GM21723 (cell line): ENCODE results near the gene ACOT7.

Experiments used
- ATAC-seq: cut with Tn5 transposase; IDR thresholded peaks from one replicate; pipeline ENCODE4 v1.9.1; 2021; ENCODE audit warnings: mild to moderate bottlenecking, moderate library complexity; ENCODE audit not compliant: unreplicated experiment

ACOT7 gene

GRCh38 chr1:6294080-6294889 lies 99.3 kb downstream of the ACOT7 start:
- ATAC-seq: no peak

DNA sequence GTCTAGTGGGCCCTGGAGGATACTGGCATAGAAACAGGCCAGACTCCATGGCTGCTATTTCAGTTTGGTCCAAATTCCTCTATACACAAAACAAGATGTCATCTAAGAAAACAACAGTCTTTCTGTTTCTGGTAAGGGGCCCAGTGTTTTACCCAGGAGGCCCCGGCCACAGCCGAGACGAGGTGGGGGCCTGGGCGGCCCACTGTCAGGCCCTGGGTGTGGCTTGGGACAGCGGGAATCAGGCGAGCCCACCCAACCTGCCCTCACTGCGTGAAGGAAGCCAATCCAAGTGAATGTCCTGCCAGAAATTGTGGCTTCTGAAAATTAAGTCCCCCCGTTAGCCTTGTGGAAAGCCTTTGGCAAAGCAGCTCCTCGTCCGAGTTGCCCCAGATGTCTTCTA lies 101.5 kb downstream of the ACOT7 start:
- ATAC-seq: no peak

- no peak for ATAC-seq
Observed at GRCh38 chr1:6288665-6289064, 104.9 kb downstream of the ACOT7 start.

DNA sequence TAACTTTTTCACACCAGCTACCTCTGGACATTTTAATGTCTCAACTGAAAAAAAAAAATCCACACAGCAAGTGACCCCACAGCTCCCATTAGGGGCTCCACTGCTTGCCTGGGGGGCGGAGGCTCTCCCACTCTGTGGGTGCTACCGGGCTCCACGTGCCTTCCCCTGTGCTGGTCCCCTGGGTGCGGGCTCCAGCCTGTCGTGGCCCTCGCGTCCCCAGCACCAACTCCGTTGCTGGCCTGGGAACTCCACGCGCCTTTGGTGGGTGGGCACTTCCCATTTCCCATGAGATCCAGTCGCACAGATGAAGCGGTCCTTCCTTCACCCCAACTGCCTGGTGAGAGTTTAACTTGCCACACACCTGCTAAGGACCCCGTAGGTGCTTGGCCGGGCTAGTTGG lies 105.5 kb downstream of the ACOT7 start:
- ATAC-seq: no peak

GRCh38 chr1:6287431-6287886 lies 106.1 kb downstream of the ACOT7 start:
- ATAC-seq: no peak

- ATAC-seq: no peak
Observed at GRCh38 chr1:6287029-6287428, 106.5 kb downstream of the ACOT7 start.

DNA sequence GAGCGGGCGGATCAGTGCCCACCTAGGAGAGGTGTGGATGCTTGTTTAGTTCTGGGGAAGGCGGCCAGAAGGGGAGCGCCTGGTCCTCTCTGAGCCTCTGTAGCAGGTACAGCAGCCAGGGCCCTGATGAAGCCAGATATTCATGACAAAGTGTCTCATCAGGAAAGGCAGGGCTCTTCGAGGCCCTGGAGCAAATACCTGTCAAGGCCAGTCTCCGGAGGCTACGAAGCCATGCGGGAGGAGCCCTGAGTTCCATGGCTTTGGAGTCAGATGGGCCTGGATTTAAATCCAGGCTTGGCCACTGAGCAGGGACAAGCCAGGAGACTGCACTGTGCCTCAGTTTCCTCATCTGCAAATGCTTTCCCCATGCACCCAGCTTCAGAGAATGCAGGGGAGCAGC lies 107.3 kb downstream of the ACOT7 start:
- no peak for ATAC-seq

- no peak for ATAC-seq
Observed at GRCh38 chr1:6285336-6285735, 108.2 kb downstream of the ACOT7 start.

GRCh38 chr1:6282577-6283270 lies 110.8 kb downstream of the ACOT7 start:
- no peak for ATAC-seq

GRCh38 chr1:6281511-6282402 lies 111.8 kb downstream of the ACOT7 start:
- ATAC-seq: no peak

DNA sequence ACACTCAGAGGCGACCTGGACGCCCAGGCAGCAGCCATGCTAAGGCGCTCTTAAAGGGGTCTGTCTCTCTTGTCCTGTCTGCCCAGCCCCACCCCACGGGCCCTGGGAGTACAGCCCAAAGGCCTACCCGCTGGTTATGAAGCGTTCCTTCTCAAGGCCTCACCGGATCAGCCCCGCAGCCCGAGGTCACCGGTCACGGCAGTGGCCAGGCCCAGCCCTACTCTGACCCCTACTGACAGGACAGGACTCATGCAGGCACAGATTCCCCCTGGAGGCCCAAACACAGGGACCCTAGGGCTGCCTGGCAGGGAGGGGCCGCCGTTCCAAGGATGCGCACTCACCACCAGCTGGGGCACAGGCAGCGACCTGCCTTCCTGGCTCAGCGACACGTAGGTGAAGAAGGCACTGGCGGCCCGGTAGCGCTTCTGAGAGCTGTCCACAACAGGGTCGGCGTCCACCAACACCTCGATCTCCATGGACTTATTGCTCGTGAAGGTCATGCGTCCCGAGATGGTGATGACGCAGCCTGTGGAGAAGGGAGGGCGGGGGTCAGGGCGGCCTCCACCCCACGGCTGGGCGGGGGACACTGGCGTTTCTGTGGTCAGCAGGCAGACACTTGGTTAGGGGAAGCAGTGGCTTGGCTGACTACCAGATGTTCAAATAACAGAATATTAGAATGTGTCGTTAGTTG lies 112.7 kb downstream of the ACOT7 start:
- no peak for ATAC-seq

- no peak for ATAC-seq
Observed at GRCh38 chr1:6279613-6280383, 113.8 kb downstream of the ACOT7 start.

DNA sequence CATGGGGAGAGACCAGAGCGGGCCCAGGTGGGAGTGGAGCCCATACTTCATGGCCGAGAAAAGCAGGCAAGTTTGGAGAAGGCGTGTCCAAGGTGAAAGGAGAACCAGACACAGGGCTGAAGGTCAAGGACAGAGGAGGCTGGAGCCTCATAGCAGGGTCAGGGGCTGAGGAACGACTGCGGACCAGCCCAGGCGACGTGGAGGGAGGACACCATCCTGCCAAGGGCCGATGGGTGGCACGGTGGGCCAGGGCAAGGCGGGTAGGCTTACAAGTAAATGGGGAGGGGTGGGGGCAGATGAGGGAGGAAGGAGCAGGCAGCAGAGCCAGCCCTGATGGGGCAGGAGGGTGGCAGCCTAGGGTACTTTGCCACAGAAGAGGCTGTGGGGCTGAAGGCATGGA lies 114.5 kb downstream of the ACOT7 start:
- no peak for ATAC-seq

DNA sequence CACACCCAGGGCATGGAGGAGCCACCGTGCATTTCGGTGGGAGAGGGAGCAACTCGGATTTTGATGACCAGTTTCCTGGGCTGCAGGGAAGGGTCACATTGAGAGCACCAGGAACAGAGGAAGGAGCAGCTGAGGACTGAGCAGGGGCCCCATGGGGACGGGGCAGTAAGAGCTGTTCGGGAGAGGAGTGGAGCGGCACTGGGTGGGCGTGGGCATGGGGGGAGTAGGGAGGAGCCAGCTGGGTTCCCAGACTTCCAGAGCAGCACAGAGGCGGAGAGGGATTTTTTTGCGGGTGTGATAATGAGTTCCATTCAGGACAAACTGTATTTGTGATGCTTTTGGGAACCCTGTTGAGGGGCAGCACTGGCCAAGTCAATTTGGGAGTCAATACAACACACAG lies 115.3 kb downstream of the ACOT7 start:
- no peak for ATAC-seq

- ATAC-seq: no peak
Observed at GRCh38 chr1:6276811-6277555, 116.6 kb downstream of the ACOT7 start.

DNA sequence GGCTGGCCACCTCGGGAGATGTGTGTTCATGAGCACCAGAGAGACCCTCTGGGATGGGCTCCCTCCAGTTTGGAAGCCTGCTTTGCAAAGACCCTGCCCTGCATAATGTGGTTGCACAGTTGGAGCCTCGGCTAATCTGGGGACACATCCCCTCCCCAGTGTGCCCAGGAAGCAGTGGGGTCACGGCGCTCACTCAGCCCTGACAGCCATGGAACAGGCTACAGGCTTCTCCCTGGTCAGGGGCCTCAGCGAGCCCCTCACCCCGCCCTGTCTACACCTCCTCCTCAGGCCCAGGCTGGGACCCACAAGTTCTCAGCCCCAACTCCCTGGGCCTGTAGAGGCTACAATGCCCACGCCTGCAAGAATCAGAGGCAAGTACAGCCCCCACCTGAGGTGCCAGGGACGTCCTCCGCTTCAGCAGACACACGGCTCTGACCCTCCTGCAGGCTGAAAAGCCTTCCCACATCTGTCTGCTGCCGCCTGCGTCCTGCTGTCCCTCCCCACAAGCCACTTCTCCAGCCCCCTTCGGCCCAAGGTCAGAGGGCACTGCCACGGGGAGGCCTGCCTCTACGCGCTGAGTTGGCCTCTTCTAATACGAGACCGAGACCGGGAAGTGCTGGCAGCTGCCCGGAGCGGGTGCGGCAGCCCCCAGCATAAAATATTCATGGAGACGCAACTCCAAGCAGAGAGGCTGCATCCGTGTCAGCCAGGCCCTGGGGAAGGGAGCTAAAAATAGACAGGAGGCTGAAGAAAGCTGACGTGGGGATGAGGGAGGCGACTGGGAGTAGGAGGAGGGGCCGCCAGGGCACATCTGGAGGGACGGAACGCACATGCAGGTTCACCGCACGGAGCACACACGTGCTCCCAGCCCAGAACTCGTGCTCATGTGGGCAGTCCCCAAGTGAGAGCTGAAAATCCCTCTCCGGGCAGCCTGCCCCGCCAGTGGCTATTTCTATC lies 117.5 kb downstream of the ACOT7 start:
- ATAC-seq: no peak

DNA sequence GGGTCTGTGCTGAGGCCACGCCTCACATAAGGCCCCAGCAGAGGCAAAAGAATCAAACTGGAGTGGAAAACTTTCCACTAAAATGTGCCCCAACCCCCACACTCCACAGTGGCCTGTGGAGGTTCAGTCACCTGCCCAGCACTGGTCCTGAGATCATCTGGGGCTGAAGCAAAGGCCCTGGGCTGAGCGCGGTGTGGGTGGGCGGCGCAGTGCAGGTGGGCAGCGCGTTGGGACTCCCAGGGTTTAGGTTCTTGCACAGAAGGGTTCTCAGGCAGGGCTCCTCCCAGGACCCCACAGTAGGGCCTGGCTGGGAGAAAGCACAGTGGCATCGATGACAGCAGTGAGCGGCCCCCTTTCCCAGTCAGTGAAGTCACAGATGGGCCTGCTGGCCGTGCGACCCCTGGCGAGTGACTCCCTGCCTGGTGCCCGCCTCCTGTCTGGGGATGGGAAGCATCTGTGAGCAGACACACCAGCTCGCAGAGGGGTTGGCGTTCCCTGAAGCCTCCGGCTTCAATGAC lies 118.9 kb downstream of the ACOT7 start:
- ATAC-seq: no peak

- no peak for ATAC-seq
Observed at GRCh38 chr1:6274102-6274501, 119.5 kb downstream of the ACOT7 start.
